ENCODE results near the gene MZF1. TPM values are rescaled to one million over a fixed set of nuclear protein-coding genes. Genes with fewer than 3 reads are reported as not detected.

The MZF1 gene
- total RNA-seq (2021; ENCODE audit: unreplicated experiment) = 33.0 TPM
- polyA plus RNA-seq (2012) = 25.9 and 31.2 TPM in 2 replicates
- percentile 75 among the genes with signal in this experiment for Bru-seq, nascent RNA
- percentile 89 among the genes with signal in this experiment for BruChase-seq, experiment 1, labeled RNA remaining after a 6-hour chase
- BruChase-seq, experiment 2, labeled RNA remaining after a 2-hour chase = percentile 88 among the genes with signal in this experiment
- long read RNA-seq, transcript MZF1-207 (1 exons, 2,683 nt) = major isoform, 14 of 48 reads
- long read RNA-seq, partial matches to known transcripts = 11 of 48 reads
- long read RNA-seq, other reads (novel, unspliced or antisense) = 21 of 48 reads

GRCh38 chr19:58572818-58573657, at the start of gene MZF1:
MZF1 (minus strand) TSS chr19:58573335; CDS start chr19:58571389, 1,946 bp downstream.
- H3K9me2 ChIP-seq (ENCODE audit: insufficient read depth) = no peaks in the 10 kb centered on the region
- peak within 1 kb of the TSS; percentile 78 to 86 for H3K4me3 ChIP-seq (replicated peaks in 1 of 2; ENCODE audit: low read depth in 1 of 2, low read length in 2 of 2)
- H3K9me3 ChIP-seq (ENCODE audit: control insufficient read depth in 1 of 2, insufficient read depth in 1 of 2, low read depth in 1 of 2, low read length in 2 of 2) = no peaks in the 10 kb centered on the region
- TSS peak; percentile 35 for BruUV-seq (replicated peaks)
- peak within 1 kb of the TSS; percentile 91 for H3K27ac ChIP-seq (ENCODE audit: low read depth, low read length)
- ChIA-PET RAD21 (ENCODE audit: low non-redundant PET in 1 of 2, low total read pairs in 2 of 2, uncharacterized antibody in 2 of 2, unreplicated experiment in 2 of 2) (no interaction called here), CTCF (interaction anchor here (0.7 to 1.0 kb wide), 2 partner anchors 9 to 53 kb away, joined by 3 to 4 read pairs; partner anchors contain the start of gene ZBTB45), POLR2A (interaction anchor here (1.4 to 2.4 kb wide), 3 partner anchors 14 to 29 kb away, joined by 7 to 8 read pairs (median 7); partner anchors contain the start of genes CHMP2A and TRIM28)
- peaks cover 12% of the 10 kb centered on the region; the same call in 1 of the 2 replicates for H3K79me2 ChIP-seq (ENCODE audit: insufficient read depth, low read length)
- H3K9ac ChIP-seq (ENCODE audit: low read length) = peak within 1 kb of the TSS; percentile 82
- TF ChIP-seq ZFX (IDR thresholded peaks at IDR 0.05) (0 out of 2 replicates have a peak, but pooled peaks have one; percentile 9), EZH2phosphoT487 (IDR thresholded peaks at IDR 0.05; ENCODE audit: borderline replicate concordance) (no peak), EZH2 (IDR thresholded peaks at IDR 0.05) (no peak), TCF7L2 (IDR thresholded peaks at IDR 0.05; ENCODE audit: borderline replicate concordance, extremely low read depth, insufficient read depth, insufficient read length) (peak; percentile 80), FOSL1 (IDR thresholded peaks at IDR 0.05; ENCODE audit: low read depth) (no peak), POLR2A (IDR thresholded peaks at IDR 0.05; ENCODE audit: borderline replicate concordance, extremely low read depth, insufficient read depth, insufficient read length) (no peak), MAX (IDR thresholded peaks at IDR 0.05) (peak; percentile 79; the same call in 1 of the 2 replicates), YY1 (IDR thresholded peaks at IDR 0.05; ENCODE audit: extremely low read depth, insufficient replicate concordance, low read depth, low read length) (peak; percentile 83), EGR1 (IDR thresholded peaks at IDR 0.05; ENCODE audit: low read depth) (peak; percentile 74), ZNF274 (IDR thresholded peaks at IDR 0.05; ENCODE audit: low read depth, low read length) (no peak), ELF1 (IDR thresholded peaks at IDR 0.05; ENCODE audit: borderline replicate concordance, low read depth) (no peak; the same call in 1 of the 2 replicates), SP1 (IDR thresholded peaks at IDR 0.05; ENCODE audit: low read depth) (peak; percentile 92), RAD21 (IDR thresholded peaks at IDR 0.05; ENCODE audit: low read depth) (no peak), REST (IDR thresholded peaks at IDR 0.05; ENCODE audit: low read depth) (no peak), JUND (IDR thresholded peaks at IDR 0.05) (no peak), CTCF (IDR thresholded peaks at IDR 0.05 in 2 of 3, conservative IDR thresholded peaks at IDR 0.05 in 1 of 3; ENCODE audit: borderline replicate concordance in 1 of 3, insufficient read depth in 1 of 3, low read depth in 2 of 3, low read length in 2 of 3) (no peak), POLR2AphosphoS5 (IDR thresholded peaks at IDR 0.05; ENCODE audit: low read depth, low read length) (peak; percentile 59), CBX3 (IDR thresholded peaks at IDR 0.05; ENCODE audit: low read depth) (no peak), CEBPB (IDR thresholded peaks at IDR 0.05; ENCODE audit: low read depth) (no peak)
- no peaks in the 10 kb centered on the region for H3K27me3 ChIP-seq (ENCODE audit: insufficient read depth, low read length)
- intact Hi-C loops (cut with micrococcal nuclease) = loop anchor here (1.0 to 2.0 kb wide), 3 partner anchors 14 to 52 kb away; partner anchors contain the start of gene TRIM28
- H3K4me1 ChIP-seq (ENCODE audit: control insufficient read depth in 1 of 2, insufficient read depth in 2 of 2, low read length in 2 of 2) = peaks cover 12 to 28% of the 10 kb centered on the region in 2 experiments
- ATAC-seq (peak; percentile 70), DNase-seq (ENCODE audit: low read depth, low spot score) (peak; percentile 100)
- H2AFZ ChIP-seq (ENCODE audit: low read depth, low read length, poor library complexity, severe bottlenecking) = no peak within 1 kb of the TSS
- H3K4me2 ChIP-seq (ENCODE audit: low read length) = peak within 1 kb of the TSS; percentile 100
- peaks cover 0 to 14% of the 10 kb centered on the region in 2 experiments; a peak in 1 of 4 replicates for H3K36me3 ChIP-seq (ENCODE audit: control insufficient read depth in 1 of 2, insufficient read depth in 2 of 2, low read length in 2 of 2)
- no peaks in the 10 kb centered on the region for H4K20me1 ChIP-seq (ENCODE audit: insufficient read depth)

Measured in HCT116 (cell line).